ENCODE results near the gene GUCY2F.

GRCh38 chrX:109472939-109473735 is 8.7 kb downstream of the GUCY2F start:
- TF ChIP-seq MAX (IDR thresholded peaks at IDR 0.05) (no peak), GATA3 (IDR thresholded peaks at IDR 0.05; ENCODE audit: borderline replicate concordance) (no peak), RNF2 (IDR thresholded peaks at IDR 0.05; ENCODE audit: borderline replicate concordance, low read depth) (no peak), JUNB (IDR thresholded peaks at IDR 0.05) (no peak), USF2 (IDR thresholded peaks at IDR 0.05) (no peak), CTCF (IDR thresholded peaks at IDR 0.05) (no peak), CHD2 (IDR thresholded peaks at IDR 0.05; ENCODE audit: low read length, partially characterized antibody) (no peak), EP300 (IDR thresholded peaks at IDR 0.05) (no peak), CHD4 (IDR thresholded peaks at IDR 0.05; ENCODE audit: borderline replicate concordance) (no peak), JUN (IDR thresholded peaks at IDR 0.05) (no peak), RFX5 (IDR thresholded peaks at IDR 0.05) (no peak)
- TF ChIP-seq, protein P1, sequence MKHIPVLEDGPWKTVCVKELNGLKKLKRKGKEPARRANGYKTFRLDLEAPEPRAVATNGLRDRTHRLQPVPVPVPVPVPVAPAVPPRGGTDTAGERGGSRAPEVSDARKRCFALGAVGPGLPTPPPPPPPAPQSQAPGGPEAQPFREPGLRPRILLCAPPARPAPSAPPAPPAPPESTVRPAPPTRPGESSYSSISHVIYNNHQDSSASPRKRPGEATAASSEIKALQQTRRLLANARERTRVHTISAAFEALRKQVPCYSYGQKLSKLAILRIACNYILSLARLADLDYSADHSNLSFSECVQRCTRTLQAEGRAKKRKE (CRISPR knock-in tag; IDR thresholded peaks at IDR 0.05; ENCODE audit: low read depth): no peak

Data from A549 (cell line).